Measurements from ENCODE around the gene ARHGEF19.

The ARHGEF19 gene

DNA sequence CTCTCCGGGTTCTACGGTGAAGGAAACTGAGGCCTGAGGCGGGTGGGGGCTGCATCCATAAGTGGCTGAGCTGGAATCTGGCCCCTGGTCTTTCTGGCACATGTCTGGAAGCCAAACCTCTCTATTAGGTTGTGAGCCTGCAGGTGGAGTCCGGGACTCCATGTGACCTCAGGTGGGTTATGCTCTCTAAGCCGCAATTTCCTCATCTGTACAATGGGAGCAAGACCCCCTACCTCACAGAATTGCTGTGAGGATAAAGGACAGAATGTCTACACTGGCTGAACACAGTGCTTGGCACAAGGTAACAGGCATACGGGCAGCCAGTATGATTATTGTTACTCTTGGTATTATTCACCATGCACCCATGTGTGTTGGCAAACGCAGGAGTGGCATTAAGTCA is 63.3 kb downstream of the ARHGEF19 start:
- Histone ChIP-seq H3K4me1 (ENCODE audit: control insufficient read depth in 1 of 2, insufficient read depth in 2 of 2, low read length in 2 of 2) (peaks cover 44 to 53% of the 10 kb centered on the region in 2 donors), H3K27me3 (ENCODE audit: control insufficient read depth in 1 of 2, insufficient read depth in 2 of 2, low read length in 2 of 2) (peaks cover 0 to 3% of the 10 kb centered on the region in 2 donors), H3K27ac (ENCODE audit: low read depth, low read length) (no peak overlapping the region)

DNA sequence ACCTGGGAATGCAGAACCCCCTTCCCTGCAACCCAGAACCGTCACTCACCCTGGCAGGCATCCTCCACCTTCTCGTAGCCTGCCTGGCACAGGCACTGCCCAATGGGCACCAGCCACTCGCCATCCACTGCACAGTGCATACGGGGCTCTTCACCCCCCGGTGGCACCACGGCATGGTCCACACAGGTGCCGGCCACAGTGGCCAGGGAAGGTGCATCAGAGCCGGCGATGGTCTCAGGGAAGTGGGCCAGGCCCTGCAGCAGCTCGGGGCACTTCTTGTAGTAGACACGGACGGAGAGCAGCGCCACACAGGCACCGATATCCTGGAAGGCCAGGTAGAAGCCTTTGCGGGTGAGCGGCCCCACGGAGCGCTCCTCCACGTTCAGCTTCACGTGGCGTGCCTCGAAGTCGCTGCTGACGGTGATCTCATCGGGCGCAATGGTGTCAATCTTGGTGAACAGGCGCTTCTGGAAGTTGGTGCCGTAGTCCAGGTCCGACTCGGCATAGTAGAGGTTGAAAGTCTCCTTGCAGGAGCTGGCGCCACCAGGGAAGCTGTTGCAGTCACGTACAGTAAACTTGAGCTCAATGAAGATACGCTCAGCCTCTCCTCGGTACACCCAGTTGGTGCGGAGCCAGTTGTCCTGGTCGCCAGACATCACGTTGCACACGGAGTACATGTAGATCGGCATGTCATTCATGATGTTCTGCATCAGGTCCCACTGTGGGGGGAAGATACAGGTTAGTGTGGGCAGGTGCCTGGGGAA is 63.9 kb downstream of the ARHGEF19 start:
- Histone ChIP-seq H3K27ac (ENCODE audit: low read depth, low read length) (no peak overlapping the region), H3K9me3 (ENCODE audit: control insufficient read depth in 1 of 2, low read length in 2 of 2) (no peaks in the 10 kb centered on the region), H3K4me1 (ENCODE audit: control insufficient read depth in 1 of 2, insufficient read depth in 2 of 2, low read length in 2 of 2) (peaks cover 44 to 52% of the 10 kb centered on the region in 2 donors), H3K4me3 (ENCODE audit: low read depth in 1 of 2, low read length in 2 of 2) (no peak overlapping the region), H3K27me3 (ENCODE audit: control insufficient read depth in 1 of 2, insufficient read depth in 2 of 2, low read length in 2 of 2) (peaks cover 0 to under 1% of the 10 kb centered on the region in 2 donors), H3K9ac (ENCODE audit: low read depth in 1 of 2, low read length in 2 of 2) (no peak overlapping the region), H3K36me3 (ENCODE audit: control insufficient read depth in 1 of 2, insufficient read depth in 2 of 2, low read length in 2 of 2) (peaks cover 17 to 45% of the 10 kb centered on the region in 2 donors)

More for the DNA sequence above, 63.3 kb downstream of the ARHGEF19 start:
- peaks cover 17 to 45% of the 10 kb centered on the region in 2 donors for H3K36me3 ChIP-seq (ENCODE audit: control insufficient read depth in 1 of 2, insufficient read depth in 2 of 2, low read length in 2 of 2)
- no peaks in the 10 kb centered on the region for H3K9me3 ChIP-seq (ENCODE audit: control insufficient read depth in 1 of 2, low read length in 2 of 2)
- no peak overlapping the region for H3K4me3 ChIP-seq (ENCODE audit: low read depth in 1 of 2, low read length in 2 of 2)
- H3K9ac ChIP-seq (ENCODE audit: low read depth in 1 of 2, low read length in 2 of 2): no peak overlapping the region
